GM18507 (cell line): Measurements from ENCODE around the gene SYNJ2.
A peak's percentile ranks its signal among the peaks of the same experiment; 100 is the strongest.

Experiments used
- DNase-seq: peaks from one replicate; pipeline ENCODE4 v3.0.0; 2011; ENCODE audit warnings: low read depth; ENCODE audit not compliant: insufficient read length; ENCODE audit errors: extremely low spot score
- FAIRE-seq: peaks from 2 replicates; lab custom pipeline; 2011; peaks lifted over from hg19 to GRCh38; lab: Jason Lieb, UNC

Gene SYNJ2

GRCh38 chr6:158131926-158132325 lies 150.3 kb downstream of the SYNJ2 start:
- FAIRE-seq (peak; percentile 24), DNase-seq (peak; percentile 7)

GRCh38 chr6:158142789-158143188 lies 161.1 kb downstream of the SYNJ2 start:
- DNase-seq (no peak), FAIRE-seq (no peak)

- no peak for DNase-seq
Observed at GRCh38 chr6:158143700-158144099, 162.0 kb downstream of the SYNJ2 start.

More at GRCh38 chr6:158143700-158144099, 162.0 kb downstream of the SYNJ2 start:
- no peak for FAIRE-seq
